Measurements from ENCODE around the gene RAPGEF5.

GRCh38 chr7:22113041-22113440 lies 243.9 kb downstream of the RAPGEF5 start:
- no peak for TF ChIP-seq CTCF (IDR thresholded peaks at IDR 0.05; ENCODE audit: insufficient read depth, low read length)
- no peak for TF ChIP-seq REST (IDR thresholded peaks at IDR 0.05; ENCODE audit: insufficient replicate concordance, low read depth)
- no peak for TF ChIP-seq POLR2AphosphoS5 (IDR thresholded peaks at IDR 0.05; ENCODE audit: low read depth)

All from HL-60 (cell line).